ENCODE results near the gene TNFRSF4. TPM values are rescaled to one million over a fixed set of nuclear protein-coding genes. Genes with fewer than 3 reads are reported as not detected.

The TNFRSF4 gene
- total and polyA plus RNA-seq, 4 donors, result 0.08 to 0.35 (median 0.15) TPM; not detected in 1

- TF ChIP-seq CTCF (IDR thresholded peaks at IDR 0.05; ENCODE audit: low read depth, low read length, missing input control), result no peak
- TF ChIP-seq NR2F2 (IDR thresholded peaks at IDR 0.05), result no peak
- TF ChIP-seq EGR1 (IDR thresholded peaks at IDR 0.05; ENCODE audit: low read depth in 2 of 2), result no peak
- TF ChIP-seq RAD21 (IDR thresholded peaks at IDR 0.05), result no peak
These were observed 2.1 kb upstream of the TNFRSF4 start (continued) for GRCh38 chr1:1215881-1216605.

DNA sequence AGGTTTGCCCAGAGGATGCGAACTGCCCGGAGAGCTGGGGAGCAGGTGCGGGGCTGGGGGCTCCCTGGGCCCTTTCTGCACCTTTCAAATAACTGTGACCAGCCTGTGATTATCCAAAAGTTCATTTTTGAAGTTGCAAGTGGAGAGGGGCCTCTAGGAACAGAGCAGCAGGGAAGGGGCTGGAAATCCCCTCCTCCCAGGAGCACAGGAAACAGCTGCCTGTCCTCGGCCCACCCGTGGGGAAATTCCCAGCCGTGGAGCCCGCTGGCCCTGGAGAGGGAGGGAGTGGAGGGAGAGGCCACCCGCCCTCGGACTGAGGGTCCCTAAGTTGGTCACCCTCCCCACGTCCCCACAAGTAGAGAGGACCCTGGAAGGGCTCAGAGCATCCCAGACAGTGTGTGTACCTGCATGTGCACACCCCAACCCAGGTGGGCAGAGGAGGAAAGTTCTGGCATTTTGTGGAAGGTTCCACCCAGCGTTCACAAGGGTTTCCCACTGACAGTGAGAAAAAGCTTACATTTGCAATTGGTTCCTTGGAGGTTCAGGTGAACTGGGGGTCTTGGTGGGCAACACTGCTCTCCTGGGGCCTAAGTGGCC, 1.2 kb upstream of the TNFRSF4 start:
- TF ChIP-seq FOXA1 (IDR thresholded peaks at IDR 0.05), result no peak
- no peak for TF ChIP-seq RAD21 (IDR thresholded peaks at IDR 0.05)
- no peak for TF ChIP-seq RXRA (IDR thresholded peaks at IDR 0.05)
- no peak for TF ChIP-seq HNF4G (IDR thresholded peaks at IDR 0.05)
- TF ChIP-seq, protein P1, sequence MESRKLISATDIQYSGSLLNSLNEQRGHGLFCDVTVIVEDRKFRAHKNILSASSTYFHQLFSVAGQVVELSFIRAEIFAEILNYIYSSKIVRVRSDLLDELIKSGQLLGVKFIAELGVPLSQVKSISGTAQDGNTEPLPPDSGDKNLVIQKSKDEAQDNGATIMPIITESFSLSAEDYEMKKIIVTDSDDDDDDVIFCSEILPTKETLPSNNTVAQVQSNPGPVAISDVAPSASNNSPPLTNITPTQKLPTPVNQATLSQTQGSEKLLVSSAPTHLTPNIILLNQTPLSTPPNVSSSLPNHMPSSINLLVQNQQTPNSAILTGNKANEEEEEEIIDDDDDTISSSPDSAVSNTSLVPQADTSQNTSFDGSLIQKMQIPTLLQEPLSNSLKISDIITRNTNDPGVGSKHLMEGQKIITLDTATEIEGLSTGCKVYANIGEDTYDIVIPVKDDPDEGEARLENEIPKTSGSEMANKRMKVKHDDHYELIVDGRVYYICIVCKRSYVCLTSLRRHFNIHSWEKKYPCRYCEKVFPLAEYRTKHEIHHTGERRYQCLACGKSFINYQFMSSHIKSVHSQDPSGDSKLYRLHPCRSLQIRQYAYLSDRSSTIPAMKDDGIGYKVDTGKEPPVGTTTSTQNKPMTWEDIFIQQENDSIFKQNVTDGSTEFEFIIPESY (IDR thresholded peaks at IDR 0.05), result no peak
- no peak for TF ChIP-seq HNF4A (conservative IDR thresholded peaks at IDR 0.05)
- no peak for TF ChIP-seq SP1 (IDR thresholded peaks at IDR 0.05)
- TF ChIP-seq CTCF (IDR thresholded peaks at IDR 0.05; ENCODE audit: low read depth, low read length, missing input control), result no peak
- TF ChIP-seq, protein P2, sequence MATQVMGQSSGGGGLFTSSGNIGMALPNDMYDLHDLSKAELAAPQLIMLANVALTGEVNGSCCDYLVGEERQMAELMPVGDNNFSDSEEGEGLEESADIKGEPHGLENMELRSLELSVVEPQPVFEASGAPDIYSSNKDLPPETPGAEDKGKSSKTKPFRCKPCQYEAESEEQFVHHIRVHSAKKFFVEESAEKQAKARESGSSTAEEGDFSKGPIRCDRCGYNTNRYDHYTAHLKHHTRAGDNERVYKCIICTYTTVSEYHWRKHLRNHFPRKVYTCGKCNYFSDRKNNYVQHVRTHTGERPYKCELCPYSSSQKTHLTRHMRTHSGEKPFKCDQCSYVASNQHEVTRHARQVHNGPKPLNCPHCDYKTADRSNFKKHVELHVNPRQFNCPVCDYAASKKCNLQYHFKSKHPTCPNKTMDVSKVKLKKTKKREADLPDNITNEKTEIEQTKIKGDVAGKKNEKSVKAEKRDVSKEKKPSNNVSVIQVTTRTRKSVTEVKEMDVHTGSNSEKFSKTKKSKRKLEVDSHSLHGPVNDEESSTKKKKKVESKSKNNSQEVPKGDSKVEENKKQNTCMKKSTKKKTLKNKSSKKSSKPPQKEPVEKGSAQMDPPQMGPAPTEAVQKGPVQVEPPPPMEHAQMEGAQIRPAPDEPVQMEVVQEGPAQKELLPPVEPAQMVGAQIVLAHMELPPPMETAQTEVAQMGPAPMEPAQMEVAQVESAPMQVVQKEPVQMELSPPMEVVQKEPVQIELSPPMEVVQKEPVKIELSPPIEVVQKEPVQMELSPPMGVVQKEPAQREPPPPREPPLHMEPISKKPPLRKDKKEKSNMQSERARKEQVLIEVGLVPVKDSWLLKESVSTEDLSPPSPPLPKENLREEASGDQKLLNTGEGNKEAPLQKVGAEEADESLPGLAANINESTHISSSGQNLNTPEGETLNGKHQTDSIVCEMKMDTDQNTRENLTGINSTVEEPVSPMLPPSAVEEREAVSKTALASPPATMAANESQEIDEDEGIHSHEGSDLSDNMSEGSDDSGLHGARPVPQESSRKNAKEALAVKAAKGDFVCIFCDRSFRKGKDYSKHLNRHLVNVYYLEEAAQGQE (IDR thresholded peaks at IDR 0.05), result no peak
- TF ChIP-seq FOXA2 (IDR thresholded peaks at IDR 0.05), result no peak
- TF ChIP-seq, protein P3, sequence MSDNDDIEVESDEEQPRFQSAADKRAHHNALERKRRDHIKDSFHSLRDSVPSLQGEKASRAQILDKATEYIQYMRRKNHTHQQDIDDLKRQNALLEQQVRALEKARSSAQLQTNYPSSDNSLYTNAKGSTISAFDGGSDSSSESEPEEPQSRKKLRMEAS (IDR thresholded peaks at IDR 0.05), result no peak
- H3K36me3 ChIP-seq (ENCODE audit: control insufficient read depth in 4 of 4, insufficient read depth in 3 of 4, low read depth in 1 of 4, low read length in 3 of 4), result peaks cover 10 to 33% (median 13%) of the 10 kb centered on the region in 4 donors

More for the DNA sequence above, 1.2 kb upstream of the TNFRSF4 start:
- WGBS, result 56% methylated on average over 11 of the region's 11 CpGs
- H3K4me1 ChIP-seq (ENCODE audit: control insufficient read depth in 4 of 4, insufficient read depth in 4 of 4, low read length in 3 of 4), result peaks cover 0 to 8% (median 0%) of the 10 kb centered on the region in 4 donors
- no peak for DNase-seq (ENCODE audit: low spot score)
- no peaks in the 10 kb centered on the region for H3K9me3 ChIP-seq (ENCODE audit: control insufficient read depth in 4 of 4, low read length in 3 of 4)
- H3K27me3 ChIP-seq (ENCODE audit: control insufficient read depth in 4 of 4, insufficient read depth in 4 of 4, low read length in 3 of 4), result no peaks in the 10 kb centered on the region
- no peak overlapping the region for H3K9ac ChIP-seq (ENCODE audit: low read depth in 1 of 2, low read length in 2 of 2)
- H3K27ac ChIP-seq (ENCODE audit: low read depth in 1 of 2, low read length in 2 of 2), result no peak overlapping the region
- H3K4me3 ChIP-seq (ENCODE audit: low read depth in 1 of 3, low read length in 3 of 3), result no peak overlapping the region
